NCI-H2107 treated with DMSO at 0.1 percent for 48 hours (cell line): ENCODE results near the gene FAR2.
"Not testable (repeated sequence)": the region's sequence is repeated elsewhere in the genome, so short reads cannot be mapped to it uniquely, and the experiment has no call there.

ENCODE experiments used
- DNase-seq: peaks from one replicate; lab custom pipeline; 2025; ENCODE audit not compliant: unreplicated experiment; lab: John Stamatoyannopoulos, UW

FAR2 gene

GRCh38 chr12:29148911-29149690 lies at the start of gene FAR2:
Gene FAR2, plus strand, starts transcription at chr12:29149278. Its CDS starts 121,172 bp downstream, at chr12:29270450.
- peak; percentile 46 for DNase-seq

GRCh38 chr12:29102741-29103140 lies 46.3 kb upstream of the FAR2 start:
- no peak for DNase-seq

- DNase-seq: no peak
These were observed 45.5 kb upstream of the FAR2 start for GRCh38 chr12:29103539-29103974.

GRCh38 chr12:29104516-29104915 lies 44.6 kb upstream of the FAR2 start:
- DNase-seq: no peak

GRCh38 chr12:29110506-29111442 lies 38.3 kb upstream of the FAR2 start:
- DNase-seq: no peak

GRCh38 chr12:29113101-29113500 lies 36.0 kb upstream of the FAR2 start:
- no peak for DNase-seq

GRCh38 chr12:29116414-29116813 lies 32.7 kb upstream of the FAR2 start:
- no peak for DNase-seq

- DNase-seq: no peak
These were observed 17.5 kb upstream of the FAR2 start for GRCh38 chr12:29131539-29131938.

GRCh38 chr12:29132316-29132715 lies 16.8 kb upstream of the FAR2 start:
- no peak for DNase-seq

- no peak for DNase-seq
These were observed 15.9 kb upstream of the FAR2 start for GRCh38 chr12:29133181-29133580.

- DNase-seq: no peak
These were observed 15.4 kb upstream of the FAR2 start for GRCh38 chr12:29133680-29134079.

GRCh38 chr12:29138256-29138655 lies 10.8 kb upstream of the FAR2 start:
- not testable (repeated sequence) for DNase-seq

GRCh38 chr12:29138855-29139254 lies 10.2 kb upstream of the FAR2 start:
- DNase-seq: not testable (repeated sequence)

GRCh38 chr12:29145372-29146170 lies 3.5 kb upstream of the FAR2 start:
- DNase-seq: no peak

- no peak for DNase-seq
These were observed 2.9 kb upstream of the FAR2 start for GRCh38 chr12:29146196-29146595.

GRCh38 chr12:29147731-29148595 lies 1.1 kb upstream of the FAR2 start:
- no peak for DNase-seq

- peak; percentile 40 for DNase-seq
These were observed 525 bp upstream of the FAR2 start for GRCh38 chr12:29148596-29148910.

GRCh38 chr12:29149691-29150281 lies 708 bp downstream of the FAR2 start:
- DNase-seq: peak; percentile 90

- no peak for DNase-seq
These were observed 1.4 kb downstream of the FAR2 start for GRCh38 chr12:29150462-29150861.
